Upper lobe of right lung (tissue), 1 donor: ENCODE measurements around the gene ERCC3. TPM values are rescaled to one million over a fixed set of nuclear protein-coding genes. Genes with fewer than 3 reads are reported as not detected.
A peak's percentile ranks its signal among the peaks of the same experiment; 100 is the strongest.
"Not testable (repeated sequence)": the region's sequence is repeated elsewhere in the genome, so short reads cannot be mapped to it uniquely, and the experiment has no call there.

Experiments
- ATAC-seq: fragments of 200-7000 bp; cut with Tn5 transposase; one replicate; pipeline ENCODE4 v1.9.1; 2020; ENCODE audit warnings: mild to moderate bottlenecking, moderate library complexity
- DNase-seq: peaks from one replicate; pipeline ENCODE4 v3.0.0-alpha.2; 2020
- H3K27ac ChIP-seq: fragments of 200-600 bp; one replicate; pipeline ENCODE4 v1.8.0; 2022
- H3K27me3 ChIP-seq: fragments of 200-600 bp; one replicate; pipeline ENCODE4 v1.8.0; 2022; ENCODE audit warnings: mild to moderate bottlenecking
- H3K36me3 ChIP-seq: fragments of 200-600 bp; one replicate; pipeline ENCODE4 v1.8.0; 2022
- H3K4me1 ChIP-seq: fragments of 200-600 bp; one replicate; pipeline ENCODE4 v1.8.0; 2022
- H3K4me3 ChIP-seq: fragments of 200-600 bp; one replicate; pipeline ENCODE4 v1.8.0; 2022; ENCODE audit warnings: mild to moderate bottlenecking
- H3K9me3 ChIP-seq: fragments of 200-600 bp; one replicate; pipeline ENCODE4 v1.8.0; 2022
- CTCF ChIP-seq: fragments of 200-600 bp; IDR thresholded peaks from one replicate; pipeline ENCODE4 v1.8.0; 2022; ENCODE audit warnings: antibody characterized with exemption
- intact Hi-C: fragments of 100-400 bp; cut with DNase I; formaldehyde crosslinking; loops from one replicate; pipeline ENCODE4 v1.11.0; 2022
- total RNA-seq: library from RNA; stranded (reverse); fragmentation: NEBNext Ultra II Directional; extraction: Animal tissue kit (Norgen Biotek cat#: 25700); gene quantifications from one replicate; pipeline ENCODE4 v1.2.1, GENCODE V29; 2021
- donor health status: DM: no; HTN: yes; CAD: no; lungs with severe emphysema.

Gene ERCC3
- total RNA-seq, 1 donor from 2014 or later, result 36.9 TPM

- no peaks in the 10 kb centered on the region for H3K27me3 ChIP-seq
- no peak for TF ChIP-seq CTCF
- no peak overlapping the region for H3K4me3 ChIP-seq
- H3K4me1 ChIP-seq, result no peaks in the 10 kb centered on the region
- no peaks in the 10 kb centered on the region for H3K36me3 ChIP-seq
- DNase-seq, result no peak
- no peaks in the 10 kb centered on the region for H3K9me3 ChIP-seq
- no peak for ATAC-seq
- no peak overlapping the region for H3K27ac ChIP-seq
- intact Hi-C loops, result no loop called here
These were observed 62.6 kb downstream of the ERCC3 start for GRCh38 chr2:127231130-127231865.

- intact Hi-C loops, result no loop called here
- ATAC-seq (no peak), DNase-seq (no peak)
- no peaks in the 10 kb centered on the region for H3K36me3 ChIP-seq
- no peak overlapping the region for H3K4me3 ChIP-seq
- no peaks in the 10 kb centered on the region for H3K4me1 ChIP-seq
- H3K27me3 ChIP-seq, result no peaks in the 10 kb centered on the region
- H3K27ac ChIP-seq, result no peak overlapping the region
- H3K9me3 ChIP-seq, result no peaks in the 10 kb centered on the region
- no peak for TF ChIP-seq CTCF
These were observed 64.4 kb downstream of the ERCC3 start for GRCh38 chr2:127229555-127229954.

GRCh38 chr2:127228102-127228501 is 65.8 kb downstream of the ERCC3 start:
- no peak for TF ChIP-seq CTCF
- no peak overlapping the region for H3K4me3 ChIP-seq
- intact Hi-C loops, result no loop called here
- DNase-seq (no peak), ATAC-seq (no peak)
- H3K4me1 ChIP-seq, result no peaks in the 10 kb centered on the region
- H3K27me3 ChIP-seq, result peaks cover 6% of the 10 kb centered on the region
- no peaks in the 10 kb centered on the region for H3K36me3 ChIP-seq
- no peaks in the 10 kb centered on the region for H3K9me3 ChIP-seq
- H3K27ac ChIP-seq, result no peak overlapping the region

GRCh38 chr2:127227264-127227660 is 66.7 kb downstream of the ERCC3 start:
- H3K4me1 ChIP-seq, H3K4me3 ChIP-seq, H3K36me3 ChIP-seq, H3K9me3 ChIP-seq, intact Hi-C loops, DNase-seq, ATAC-seq: not testable (repeated sequence)
- Histone ChIP-seq H3K27me3 (peaks cover 11% of the 10 kb centered on the region), H3K27ac (peak overlapping the region; percentile 32)

GRCh38 chr2:127226520-127227263 is 67.3 kb downstream of the ERCC3 start:
- intact Hi-C loops, result no loop called here
- H3K27me3 ChIP-seq, result peaks cover 17% of the 10 kb centered on the region

More at GRCh38 chr2:127226520-127227263, 67.3 kb downstream of the ERCC3 start:
- no peak for TF ChIP-seq CTCF
- H3K4me3 ChIP-seq, result no peak overlapping the region
- DNase-seq (peak; percentile 88), ATAC-seq (peak; percentile 94)
- no peaks in the 10 kb centered on the region for H3K36me3 ChIP-seq
- H3K9me3 ChIP-seq, result no peaks in the 10 kb centered on the region
- H3K27ac ChIP-seq, result peak overlapping the region; percentile 32
- no peaks in the 10 kb centered on the region for H3K4me1 ChIP-seq
